SK-N-SH treated with all-trans-retinoic acid at 6 μM for 48 hours (cell line): ENCODE measurements around the gene ZNF699.
"Not testable (repeated sequence)": the region's sequence is repeated elsewhere in the genome, so short reads cannot be mapped to it uniquely, and the experiment has no call there.

ENCODE experiments used
- ARNTL ChIP-seq: fragments of 450-650 bp; formaldehyde crosslinking; IDR thresholded peaks from 2 replicates; pipeline ENCODE4 v1.5.0; 2020; ENCODE audit warnings: low read depth, mild to moderate bottlenecking, moderate library complexity, borderline replicate concordance
- GLIS3 ChIP-seq: fragments of 250-450 bp; sonication (Bioruptor Pico); IDR thresholded peaks from 2 replicates; pipeline ENCODE4 v1.5.0; 2020; ENCODE audit warnings: mild to moderate bottlenecking, moderate library complexity
- OSR1 ChIP-seq: fragments of 250-450 bp; sonication (Bioruptor Pico); IDR thresholded peaks from 2 replicates; pipeline ENCODE4 v1.8.0; 2022; ENCODE audit warnings: moderate library complexity, mild to moderate bottlenecking, inconsistent platforms
- RARB ChIP-seq: fragments of 250-450 bp; sonication (Bioruptor Pico); IDR thresholded peaks from 2 replicates; pipeline ENCODE4 v1.8.0; 2021; ENCODE audit warnings: mild to moderate bottlenecking, moderate library complexity
- ZFP3 ChIP-seq: fragments of 250-450 bp; sonication (Bioruptor Pico); IDR thresholded peaks from 2 replicates; pipeline ENCODE4 v1.5.0; 2020; ENCODE audit warnings: mild to moderate bottlenecking, moderate library complexity
- ZNF565 ChIP-seq: fragments of 450-650 bp; formaldehyde crosslinking; conservative IDR thresholded peaks from 2 replicates; pipeline ENCODE4 v1.5.0; 2020; ENCODE audit warnings: low read depth, mild to moderate bottlenecking, moderate library complexity

GRCh38 chr19:9322201-9322600 lies 12.6 kb upstream of the ZNF699 start:
- TF ChIP-seq GLIS3 (CRISPR knock-in tag); ZFP3 (CRISPR knock-in tag); ARNTL (CRISPR knock-in tag); RARB; ZNF565 (CRISPR knock-in tag); OSR1 (CRISPR knock-in tag): not testable (repeated sequence)
